IMR-90 (cell line): ENCODE results near the gene NDST1. TPM values are rescaled to one million over a fixed set of nuclear protein-coding genes. Genes with fewer than 3 reads are reported as not detected.

Experiments used
- ATAC-seq: fragments of 200-7000 bp; cut with Tn5 transposase; 2 replicates; pipeline ENCODE4 v1.9.1; 2020; ENCODE audit warnings: low read depth, mild to moderate bottlenecking, moderate library complexity
- BruUV-seq: library from RNA; stranded (reverse); fragments of 400-500 nt; replicated peaks from 2 replicates; lab custom pipeline; 2021; lab: Mats Ljungman, UMichigan
- CTCF ChIA-PET: fragments of 300-600 bp; formaldehyde crosslinking; extraction: SDS; loops from one replicate; lab custom pipeline; 2021; ENCODE audit warnings: antibody characterized with exemption; lab: Yijun Ruan, JAX
- POLR2A ChIA-PET: fragments of 300-600 bp; sonication (Branson Sonifier 250); formaldehyde crosslinking; loops from one replicate; lab custom pipeline; 2022; ENCODE audit warnings: antibody characterized with exemption; ENCODE audit not compliant: unreplicated experiment; lab: Charles Lee
- DNase-seq: peaks from one replicate; pipeline ENCODE4 v3.0.0; 2013
- H2AFZ ChIP-seq: replicated peaks from 2 replicates; pipeline ENCODE3; 2013; ENCODE audit warnings: low read length, mild to moderate bottlenecking; ENCODE audit not compliant: poor library complexity
- H2AK5ac ChIP-seq: 2 replicates; pipeline ENCODE4 v1.6.1; 2013; ENCODE audit warnings: low read depth, low read length, inconsistent platforms
- H2AK9ac ChIP-seq: replicated peaks from 2 replicates; pipeline ENCODE3; 2013; ENCODE audit warnings: mild to moderate bottlenecking, low read depth, low read length, moderate library complexity; ENCODE audit not compliant: poor library complexity
- H2BK120ac ChIP-seq: 2 replicates; pipeline ENCODE4 v1.6.1; 2013; ENCODE audit warnings: low read depth, low read length, inconsistent platforms
- H2BK15ac ChIP-seq: 3 replicates; pipeline ENCODE4 v1.6.1; 2013; ENCODE audit warnings: low read depth, low read length, inconsistent platforms
- H2BK20ac ChIP-seq: 2 replicates; pipeline ENCODE4 v1.6.1; 2013; ENCODE audit warnings: low read depth, mild to moderate bottlenecking, inconsistent platforms, low read length, moderate library complexity
- H2BK5ac ChIP-seq: 2 replicates; pipeline ENCODE4 v1.6.1; 2013; ENCODE audit warnings: mild to moderate bottlenecking, low read depth, low read length, inconsistent platforms; ENCODE audit not compliant: poor library complexity, severe bottlenecking
- H3K14ac ChIP-seq: replicated peaks from 2 replicates; pipeline ENCODE4 v1.6.1; 2013; ENCODE audit warnings: low read depth, low read length, inconsistent platforms
- H3K18ac ChIP-seq: 2 replicates; pipeline ENCODE4 v1.6.1; 2013; ENCODE audit warnings: low read depth, low read length, control low read depth
- H3K23ac ChIP-seq: 2 replicates; pipeline ENCODE4 v1.6.1; 2013; ENCODE audit warnings: low read depth, low read length, inconsistent platforms
- H3K27ac ChIP-seq: 2 replicates; pipeline ENCODE4 v1.5.1; 2013; ENCODE audit warnings: mild to moderate bottlenecking, control low read depth, low read length; ENCODE audit not compliant: insufficient read depth
- H3K27me3 ChIP-seq: 2 replicates; pipeline ENCODE4 v1.6.1; 2013; ENCODE audit warnings: low read length; ENCODE audit not compliant: control insufficient read depth, insufficient read depth
- H3K36me3 ChIP-seq: 2 replicates; pipeline ENCODE4 v1.6.1; 2013; ENCODE audit warnings: low read length, mixed read lengths; ENCODE audit not compliant: control insufficient read depth, insufficient read depth
- H3K4ac ChIP-seq: 2 replicates; pipeline ENCODE4 v1.6.1; 2013; ENCODE audit warnings: low read depth, low read length, inconsistent platforms
- H3K4me1 ChIP-seq: 2 replicates; pipeline ENCODE4 v1.6.1; 2013; ENCODE audit warnings: low read length, mixed read lengths; ENCODE audit not compliant: control insufficient read depth, insufficient read depth
- H3K4me2 ChIP-seq: 2 replicates; pipeline ENCODE4 v1.6.1; 2013; ENCODE audit warnings: low read depth, mild to moderate bottlenecking, control low read depth, low read length, moderate library complexity
- H3K4me3 ChIP-seq: 2 replicates; pipeline ENCODE4 v1.5.1; 2013; ENCODE audit warnings: low read depth, mild to moderate bottlenecking, control low read depth, low read length, moderate library complexity; ENCODE audit not compliant: insufficient read depth
- H3K56ac ChIP-seq: 2 replicates; pipeline ENCODE4 v1.6.1; 2013; ENCODE audit warnings: low read length, inconsistent platforms; ENCODE audit not compliant: insufficient read depth; ENCODE audit errors: extremely low read depth
- H3K79me1 ChIP-seq, 2 experiments: 2 replicates each; pipeline ENCODE4 v1.6.1; 2013; ENCODE audit warnings: low read length in 2 of 2, inconsistent platforms in 1 of 2, low read depth in 1 of 2
- H3K9ac ChIP-seq: 2 replicates; pipeline ENCODE4 v1.6.1; 2013; ENCODE audit warnings: low read depth, low read length, control low read depth
- H3K9me1 ChIP-seq: 2 replicates; pipeline ENCODE4 v1.6.1; 2013; ENCODE audit warnings: low read length, inconsistent platforms; ENCODE audit not compliant: insufficient read depth
- H3K9me3 ChIP-seq: 2 replicates; pipeline ENCODE4 v1.6.1; 2013; ENCODE audit warnings: low read length; ENCODE audit not compliant: control insufficient read depth, insufficient read depth
- H4K20me1 ChIP-seq: 2 replicates; pipeline ENCODE4 v1.6.1; 2013; ENCODE audit warnings: low read length, inconsistent platforms; ENCODE audit not compliant: insufficient read depth
- H4K5ac ChIP-seq: 2 replicates; pipeline ENCODE4 v1.6.1; 2013; ENCODE audit warnings: mild to moderate bottlenecking, low read depth, low read length, control low read depth
- H4K8ac ChIP-seq, 2 experiments: 2 replicates each; pipeline ENCODE4 v1.6.1; 2013; ENCODE audit warnings: low read depth in 2 of 2, low read length in 2 of 2, control low read depth in 1 of 2, inconsistent platforms in 1 of 2
- H4K91ac ChIP-seq: 2 replicates; pipeline ENCODE4 v1.6.1; 2013; ENCODE audit warnings: low read depth, low read length, inconsistent platforms; ENCODE audit not compliant: insufficient read depth
- CEBPB ChIP-seq: IDR thresholded peaks from 2 replicates; pipeline ENCODE4 v1.6.1; 2012; ENCODE audit warnings: low read depth, low read length, improper control_type of control experiment
- CHD1 ChIP-seq: IDR thresholded peaks from 2 replicates; pipeline ENCODE4 v1.6.1; 2012; ENCODE audit warnings: low read depth, low read length, improper control_type of control experiment
- FOS ChIP-seq: fragments of 150-350 bp; IDR thresholded peaks from 2 replicates; pipeline ENCODE4 v1.6.1; 2016; ENCODE audit warnings: low read depth, low read length
- MAFK ChIP-seq: IDR thresholded peaks from 2 replicates; pipeline ENCODE4 v1.6.1; 2012; ENCODE audit warnings: low read depth, low read length, improper control_type of control experiment
- MAZ ChIP-seq: IDR thresholded peaks from 2 replicates; pipeline ENCODE4 v1.6.1; 2012; ENCODE audit warnings: low read depth, mild to moderate bottlenecking, low read length, improper control_type of control experiment, moderate library complexity, borderline replicate concordance
- MXI1 ChIP-seq: IDR thresholded peaks from 2 replicates; pipeline ENCODE4 v1.6.1; 2012; ENCODE audit warnings: low read depth, mild to moderate bottlenecking, low read length, moderate library complexity, borderline replicate concordance
- NFE2L2 ChIP-seq: fragments of 150-350 bp; IDR thresholded peaks from 2 replicates; pipeline ENCODE4 v1.6.1; 2016; ENCODE audit warnings: low read depth, mild to moderate bottlenecking, low read length
- POLR2A ChIP-seq: IDR thresholded peaks from 2 replicates; pipeline ENCODE4 v1.6.1; 2012; ENCODE audit warnings: mild to moderate bottlenecking, low read depth, low read length
- RAD21 ChIP-seq: IDR thresholded peaks from 2 replicates; pipeline ENCODE4 v1.6.1; 2012; ENCODE audit warnings: low read length, improper control_type of control experiment
- RCOR1 ChIP-seq: IDR thresholded peaks from 2 replicates; pipeline ENCODE4 v1.6.1; 2012; ENCODE audit warnings: mild to moderate bottlenecking, low read length, improper control_type of control experiment; ENCODE audit not compliant: insufficient replicate concordance
- RFX5 ChIP-seq: IDR thresholded peaks from 2 replicates; pipeline ENCODE4 v1.8.0; 2012; ENCODE audit warnings: low read depth, mild to moderate bottlenecking, low read length, moderate library complexity
- SMC3 ChIP-seq: fragments of 150-350 bp; IDR thresholded peaks from 2 replicates; pipeline ENCODE4 v1.6.1; 2016; ENCODE audit warnings: low read depth, mild to moderate bottlenecking, antibody characterized with exemption, low read length, moderate library complexity
- dilution Hi-C: fragments of 300-500 bp; cut with HindIII; formaldehyde crosslinking; loops from one replicate; pipeline ENCODE4 v1.14.3; 2018; ENCODE audit warnings: low sequenced_read_pairs; ENCODE audit not compliant: unreplicated experiment
- in situ Hi-C: fragments of 300-500 bp; cut with MboI; formaldehyde crosslinking; loops from 3 replicates; pipeline ENCODE4 v1.14.3; 2019; ENCODE audit warnings: low sequenced_read_pairs, inconsistent platforms, mixed read lengths
- intact Hi-C: fragments of 100-400 bp; cut with micrococcal nuclease; formaldehyde crosslinking; loops from 2 replicates; pipeline ENCODE4 v1.10.0; 2022
- polyA plus RNA-seq, 3 experiments: library from polyadenylated mRNA; depleted of rRNA; stranded (reverse); fragments of >200 nt; gene quantifications; 2 replicates each; pipeline ENCODE4 v1.2.3, GENCODE V29; 2012; ENCODE audit warnings: low replicate concordance in 1 of 3
- total RNA-seq: library from RNA; depleted of rRNA; stranded (reverse); fragments of >200 nt; gene quantifications from 2 replicates; pipeline ENCODE4 v1.2.3, GENCODE V29; 2012
- TF ChIP-seq, protein P1 (sequence below): fragments of 150-350 bp; IDR thresholded peaks from 2 replicates; pipeline ENCODE4 v1.6.1; 2016; ENCODE audit warnings: low read depth, mild to moderate bottlenecking, low read length, moderate library complexity, borderline replicate concordance
- TF ChIP-seq, protein P2 (sequence below): fragments of 150-350 bp; IDR thresholded peaks from 2 replicates; pipeline ENCODE4 v1.6.1; 2017; ENCODE audit warnings: mild to moderate bottlenecking, antibody characterized with exemption, low read length, low read depth

Gene NDST1
- total and polyA plus RNA-seq, 2 of the 4 experiments (the other 2 are of a cell fraction), result 30.5 to 80.4 TPM

DNA sequence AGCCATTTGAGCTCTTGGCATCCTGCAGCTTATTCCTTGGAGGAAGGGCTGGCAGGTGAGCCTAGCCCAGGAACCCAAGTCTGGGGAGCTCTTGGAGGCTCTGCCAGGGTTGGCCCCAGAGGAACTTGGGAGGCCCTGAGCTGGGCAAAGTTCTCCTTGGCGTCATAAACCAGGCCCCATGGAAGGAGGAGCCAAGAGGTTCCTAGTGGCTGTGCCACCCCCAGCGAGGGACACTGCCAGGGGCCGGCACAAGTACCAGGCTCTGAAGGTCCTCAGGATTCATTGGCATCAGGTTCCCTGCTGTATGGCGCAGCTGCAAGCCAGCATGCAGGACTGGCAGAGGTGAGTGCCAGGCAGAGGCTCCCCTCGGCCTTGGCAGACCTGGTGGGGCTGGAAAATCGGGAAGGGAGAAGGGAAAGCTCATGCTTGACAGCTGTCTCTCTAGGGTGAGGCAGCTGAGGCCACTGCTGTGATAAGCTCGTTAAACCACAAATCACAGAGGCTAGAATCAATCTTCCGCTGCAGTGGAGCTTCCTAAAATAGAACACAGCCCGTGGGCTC is 77.9 kb downstream of the NDST1 start (continued):
- TF ChIP-seq FOS, result no peak
- TF ChIP-seq, protein P1, sequence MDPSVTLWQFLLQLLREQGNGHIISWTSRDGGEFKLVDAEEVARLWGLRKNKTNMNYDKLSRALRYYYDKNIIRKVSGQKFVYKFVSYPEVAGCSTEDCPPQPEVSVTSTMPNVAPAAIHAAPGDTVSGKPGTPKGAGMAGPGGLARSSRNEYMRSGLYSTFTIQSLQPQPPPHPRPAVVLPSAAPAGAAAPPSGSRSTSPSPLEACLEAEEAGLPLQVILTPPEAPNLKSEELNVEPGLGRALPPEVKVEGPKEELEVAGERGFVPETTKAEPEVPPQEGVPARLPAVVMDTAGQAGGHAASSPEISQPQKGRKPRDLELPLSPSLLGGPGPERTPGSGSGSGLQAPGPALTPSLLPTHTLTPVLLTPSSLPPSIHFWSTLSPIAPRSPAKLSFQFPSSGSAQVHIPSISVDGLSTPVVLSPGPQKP, result no peak
- TF ChIP-seq CEBPB, result no peak

DNA sequence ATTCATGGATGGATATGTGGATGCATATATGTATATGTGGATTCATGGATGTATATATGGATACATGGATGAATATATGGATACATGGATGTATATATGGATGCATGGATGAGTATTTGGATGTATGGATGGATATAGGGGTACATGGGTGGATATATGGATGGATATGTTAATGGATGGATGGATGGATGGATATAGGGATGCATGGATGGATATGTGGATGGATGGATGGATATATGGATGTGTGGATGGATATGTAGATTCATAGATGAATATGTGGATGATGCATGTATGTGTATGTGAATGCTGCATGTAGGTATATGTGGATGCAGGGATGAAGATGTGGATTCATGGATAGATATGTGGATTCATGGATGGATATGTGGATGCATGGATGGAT is 79.1 kb downstream of the NDST1 start:
- in situ Hi-C loops, result no loop called here
- H4K5ac ChIP-seq, result no peak overlapping the region
- no peak for DNase-seq
- no peak overlapping the region for H3K9ac ChIP-seq
- no peak overlapping the region for H2AK5ac ChIP-seq
- no peak for ATAC-seq
- H2BK5ac ChIP-seq, result no peak overlapping the region
- no peak overlapping the region for H2BK15ac ChIP-seq
- H3K27ac ChIP-seq, result no peak overlapping the region
- BruUV-seq, result no TSS peak
- H4K91ac ChIP-seq, result no peak overlapping the region
- no peak overlapping the region for H3K4me2 ChIP-seq
- H4K20me1 ChIP-seq, result no peaks in the 10 kb centered on the region
- dilution Hi-C loops, result no loop called here
- POLR2A ChIA-PET, result no interaction called here
- intact Hi-C loops, result no loop called here
- H3K4me3 ChIP-seq, result no peak overlapping the region
- no peak overlapping the region for H2BK20ac ChIP-seq
- H3K36me3 ChIP-seq, result no peaks in the 10 kb centered on the region
- peaks cover 20% of the 10 kb centered on the region for H3K4me1 ChIP-seq
- no peaks in the 10 kb centered on the region for H3K9me1 ChIP-seq
- H4K8ac ChIP-seq, result no peak overlapping the region
- H2AK9ac ChIP-seq, result no peak overlapping the region
- H3K18ac ChIP-seq, result no peak overlapping the region
- H3K27me3 ChIP-seq, result peaks cover 9% of the 10 kb centered on the region
- no peaks in the 10 kb centered on the region for H3K9me3 ChIP-seq
- no peaks in the 10 kb centered on the region for H3K79me1 ChIP-seq
- no peak overlapping the region for H3K4ac ChIP-seq
- no peak overlapping the region for H3K56ac ChIP-seq
- no peak overlapping the region for H2BK120ac ChIP-seq
- H3K23ac ChIP-seq, result no peak overlapping the region
- no peak overlapping the region for H2AFZ ChIP-seq
- CTCF ChIA-PET, result no interaction called here
- H3K14ac ChIP-seq, result no peak overlapping the region
- no peak for TF ChIP-seq RAD21
- TF ChIP-seq POLR2A, result no peak
- TF ChIP-seq RCOR1, result no peak
- no peak for TF ChIP-seq CHD1
- TF ChIP-seq, protein P2, sequence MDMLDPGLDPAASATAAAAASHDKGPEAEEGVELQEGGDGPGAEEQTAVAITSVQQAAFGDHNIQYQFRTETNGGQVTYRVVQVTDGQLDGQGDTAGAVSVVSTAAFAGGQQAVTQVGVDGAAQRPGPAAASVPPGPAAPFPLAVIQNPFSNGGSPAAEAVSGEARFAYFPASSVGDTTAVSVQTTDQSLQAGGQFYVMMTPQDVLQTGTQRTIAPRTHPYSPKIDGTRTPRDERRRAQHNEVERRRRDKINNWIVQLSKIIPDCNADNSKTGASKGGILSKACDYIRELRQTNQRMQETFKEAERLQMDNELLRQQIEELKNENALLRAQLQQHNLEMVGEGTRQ, result no peak
- no peak for TF ChIP-seq MAZ
- TF ChIP-seq MXI1, result no peak
- no peak for TF ChIP-seq MAFK
- TF ChIP-seq, protein P1, result no peak
- TF ChIP-seq RFX5, result no peak
- no peak for TF ChIP-seq NFE2L2
- TF ChIP-seq SMC3, result no peak
- TF ChIP-seq CEBPB, result no peak
